K562 (cell line): ENCODE data around the gene B3GALNT1.

Source experiments
- DIDO1 ChIP-seq: fragments of 450-650 bp; IDR thresholded peaks from 2 replicates; pipeline ENCODE4 v1.6.1; 2016; ENCODE audit warnings: low read depth, missing biosample characterization, missing genetic modification characterization
- EP300 ChIP-seq: IDR thresholded peaks from 2 replicates; pipeline ENCODE4 v1.6.1; 2012; ENCODE audit warnings: low read length, improper control_type of control experiment
- MYC ChIP-seq, 2 experiments: fragments of 250-450 bp in 1 of 2; sonication (Bioruptor Pico) in 1 of 2; IDR thresholded peaks; 2 replicates each; pipeline versions ENCODE4 v1.5.1 to v1.6.1; 2012 to 2021; ENCODE audit warnings: low read depth in 2 of 2, borderline replicate concordance in 1 of 2, improper control_type of control experiment in 1 of 2, low read length in 1 of 2, mild to moderate bottlenecking in 1 of 2, moderate library complexity in 1 of 2
- NR1H2 ChIP-seq: sonication (generic); formaldehyde crosslinking; IDR thresholded peaks from 2 replicates; pipeline ENCODE4 v1.4.0; 2020; ENCODE audit warnings: mild to moderate bottlenecking, missing genetic modification reagents
- TRIM28 ChIP-seq: fragments of 450-650 bp; IDR thresholded peaks from 2 replicates; pipeline ENCODE4 v1.6.1; 2017

GRCh38 chr3:161054860-161055604 is 50.1 kb downstream of the B3GALNT1 start:
- TF ChIP-seq EP300 (no peak), DIDO1 (tag) (no peak), NR1H2 (CRISPR knock-in tag) (no peak), MYC (IDR thresholded peaks at IDR 0.05; ENCODE audit: low read depth, low read length) (no peak), MYC (CRISPR knock-in tag; IDR thresholded peaks at IDR 0.05; ENCODE audit: borderline replicate concordance, low read depth) (no peak), TRIM28 (no peak)
